Measurements from ENCODE around the gene ETFA. TPM values are rescaled to one million over a fixed set of nuclear protein-coding genes. Genes with fewer than 3 reads are reported as not detected.

Gene ETFA
- total RNA-seq, 4 donors from 2014 or later, result 65.8 to 195 (median 159) TPM

GRCh38 chr15:76176487-76177085 is 134.7 kb downstream of the ETFA start:
- WGBS, 2 donors (ENCODE audit: low coverage in 1 of 2), result 86 to 90% methylated on average over 8 to 15 of the region's 15 CpGs
- Histone ChIP-seq H3K4me1 (peaks cover 0 to 5% (median 0%) of the 10 kb centered on the region in 4 donors), H3K27me3 (peaks cover 24% of the 10 kb centered on the region), H3K36me3 (no peaks in the 10 kb centered on the region), H3K4me3 (no peak overlapping the region), H3K27ac (no peak overlapping the region), H3K9me3 (no peaks in the 10 kb centered on the region)
- in situ Hi-C loops (cut with MboI; ENCODE audit: low pct_ligation_motif_present in 1 of 4, low pct_unique_long_range_greater_than_20kb in 1 of 4, low sequenced_read_pairs in 3 of 4), result loop anchor here in 2 of 4 donors (25.0 kb wide), 2 partner anchors 161 to 686 kb away; partner anchors contain the start of gene ISL2 (in 1 of the 2)
- no peak for DNase-seq
- intact Hi-C loops (cut with DNase I; ENCODE audit: low total_unique reads), result no loop called here
- TF ChIP-seq POLR2AphosphoS5 (IDR thresholded peaks at IDR 0.05) (no peak), POLR2A (IDR thresholded peaks at IDR 0.05) (no peak), CTCF (IDR thresholded peaks at IDR 0.05) (no peak), EP300 (IDR thresholded peaks at IDR 0.05; ENCODE audit: low read depth) (no peak)

- Histone ChIP-seq H3K4me3 (no peak overlapping the region), H3K9me3 (no peaks in the 10 kb centered on the region), H3K4me1 (peaks cover 0 to 5% (median 0%) of the 10 kb centered on the region in 4 donors), H3K27ac (no peak overlapping the region), H3K27me3 (peaks cover 21% of the 10 kb centered on the region), H3K36me3 (no peaks in the 10 kb centered on the region)
- in situ Hi-C loops (cut with MboI; ENCODE audit: low pct_ligation_motif_present in 1 of 4, low pct_unique_long_range_greater_than_20kb in 1 of 4, low sequenced_read_pairs in 3 of 4), result loop anchor here in 2 of 4 donors (25.0 kb wide), 2 partner anchors 161 to 686 kb away; partner anchors contain the start of gene ISL2 (in 1 of the 2)
- TF ChIP-seq CTCF (IDR thresholded peaks at IDR 0.05) (no peak), POLR2AphosphoS5 (IDR thresholded peaks at IDR 0.05) (no peak), POLR2A (IDR thresholded peaks at IDR 0.05) (no peak), EP300 (IDR thresholded peaks at IDR 0.05; ENCODE audit: low read depth) (no peak)
- no peak for DNase-seq
- WGBS, 2 donors (ENCODE audit: low coverage in 1 of 2), result 94% methylated on average over 8 of the region's 10 CpGs; no CpG with 5 or more reads in 1 of the 2 donors
- intact Hi-C loops (cut with DNase I; ENCODE audit: low total_unique reads), result no loop called here
Measured at GRCh38 chr15:76176059-76176458, 135.2 kb downstream of the ETFA start.

GRCh38 chr15:76175442-76175841 is 135.8 kb downstream of the ETFA start:
- no peak overlapping the region for H3K27ac ChIP-seq
- WGBS, 2 donors (ENCODE audit: low coverage in 1 of 2), result 89% methylated on average over 8 of the region's 8 CpGs; no CpG with 5 or more reads in 1 of the 2 donors
- no peak for TF ChIP-seq POLR2A (IDR thresholded peaks at IDR 0.05)
- TF ChIP-seq CTCF (IDR thresholded peaks at IDR 0.05), result no peak
- no peak for TF ChIP-seq POLR2AphosphoS5 (IDR thresholded peaks at IDR 0.05)
- TF ChIP-seq EP300 (IDR thresholded peaks at IDR 0.05; ENCODE audit: low read depth), result no peak
- in situ Hi-C loops (cut with MboI; ENCODE audit: low pct_ligation_motif_present in 1 of 4, low pct_unique_long_range_greater_than_20kb in 1 of 4, low sequenced_read_pairs in 3 of 4) (loop anchor here in 2 of 4 donors (25.0 kb wide), 2 partner anchors 162 to 687 kb away; partner anchors contain the start of gene ISL2 (in 1 of the 2)), intact Hi-C loops (cut with DNase I; ENCODE audit: low total_unique reads) (no loop called here)
- DNase-seq, result no peak
- no peak overlapping the region for H3K4me3 ChIP-seq
- no peaks in the 10 kb centered on the region for H3K9me3 ChIP-seq
- H3K36me3 ChIP-seq, result no peaks in the 10 kb centered on the region
- H3K4me1 ChIP-seq, result peaks cover 0 to 5% (median 0%) of the 10 kb centered on the region in 4 donors
- H3K27me3 ChIP-seq, result peaks cover 17% of the 10 kb centered on the region

GRCh38 chr15:76174654-76175053 is 136.6 kb downstream of the ETFA start:
- H3K27ac ChIP-seq, result no peak overlapping the region
- in situ Hi-C loops (cut with MboI; ENCODE audit: low pct_ligation_motif_present in 1 of 4, low pct_unique_long_range_greater_than_20kb in 1 of 4, low sequenced_read_pairs in 3 of 4) (loop anchor here in 2 of 4 donors (25.0 kb wide), 2 partner anchors 163 to 688 kb away; partner anchors contain the start of gene ISL2 (in 1 of the 2)), intact Hi-C loops (cut with DNase I; ENCODE audit: low total_unique reads) (no loop called here)
- no peaks in the 10 kb centered on the region for H3K36me3 ChIP-seq
- H3K4me1 ChIP-seq, result peaks cover 0 to 5% (median 0%) of the 10 kb centered on the region in 4 donors
- 92 to 95% methylated on average over 3 to 5 of the region's 5 CpGs for WGBS, 2 donors (ENCODE audit: low coverage in 1 of 2)
- H3K27me3 ChIP-seq, result peaks cover 17% of the 10 kb centered on the region
- no peak for DNase-seq
- TF ChIP-seq CTCF (IDR thresholded peaks at IDR 0.05) (no peak), EP300 (IDR thresholded peaks at IDR 0.05; ENCODE audit: low read depth) (no peak), POLR2A (IDR thresholded peaks at IDR 0.05) (no peak), POLR2AphosphoS5 (IDR thresholded peaks at IDR 0.05) (no peak)
- H3K9me3 ChIP-seq, result no peaks in the 10 kb centered on the region
- H3K4me3 ChIP-seq, result no peak overlapping the region
